RWPE1 (cell line): Measurements from ENCODE around the gene THSD4.
A peak's percentile ranks its signal among the peaks of the same experiment; 100 is the strongest.

Experiments
- CTCF ChIA-PET: fragments of 350-600 bp; sonication (Branson Sonifier 250); formaldehyde crosslinking; extraction: SDS; loops from one replicate; lab custom pipeline; 2021; lab: Yijun Ruan, JAX
- POLR2A ChIA-PET: fragments of 400-600 bp; formaldehyde crosslinking; extraction: SDS; loops from one replicate; lab custom pipeline; 2020; ENCODE audit warnings: antibody characterized with exemption; ENCODE audit not compliant: low non-redundant PET; lab: Yijun Ruan, JAX
- DNase-seq: peaks from one replicate; pipeline ENCODE4 v3.0.0; 2012; ENCODE audit warnings: low spot score
- H3K27ac ChIP-seq: fragments of 450-650 bp; 2 replicates; pipeline ENCODE4 v1.5.1; 2017
- TF ChIP-seq, protein P1 (sequence below): fragments of 450-650 bp; conservative IDR thresholded peaks from 2 replicates; pipeline ENCODE4 v1.5.1; 2017; ENCODE audit warnings: low read depth, mild to moderate bottlenecking

THSD4 gene

DNA sequence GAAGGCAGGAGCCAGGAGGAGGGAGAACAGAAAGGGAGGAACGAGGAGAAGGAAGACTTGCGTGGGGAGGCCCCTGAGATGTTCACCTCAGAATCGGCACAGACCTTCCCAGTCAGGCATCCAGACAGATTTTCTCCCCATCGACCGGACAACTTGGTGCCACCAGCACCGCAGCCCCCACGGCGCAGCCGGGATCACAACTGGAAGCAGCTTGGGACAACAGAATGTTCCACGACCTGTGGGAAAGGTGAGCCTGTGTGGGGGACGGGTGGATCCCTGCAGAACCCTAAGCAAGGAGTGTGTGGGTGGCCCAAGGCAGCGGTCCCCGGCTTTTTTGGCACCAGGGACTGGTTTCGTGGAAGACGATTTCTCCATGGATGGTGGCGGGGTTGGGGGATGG lies 622.5 kb downstream of the THSD4 start:
- ChIA-PET POLR2A (no interaction called here), CTCF (no interaction called here)
- no peak overlapping the region for H3K27ac ChIP-seq
- TF ChIP-seq, protein P1, sequence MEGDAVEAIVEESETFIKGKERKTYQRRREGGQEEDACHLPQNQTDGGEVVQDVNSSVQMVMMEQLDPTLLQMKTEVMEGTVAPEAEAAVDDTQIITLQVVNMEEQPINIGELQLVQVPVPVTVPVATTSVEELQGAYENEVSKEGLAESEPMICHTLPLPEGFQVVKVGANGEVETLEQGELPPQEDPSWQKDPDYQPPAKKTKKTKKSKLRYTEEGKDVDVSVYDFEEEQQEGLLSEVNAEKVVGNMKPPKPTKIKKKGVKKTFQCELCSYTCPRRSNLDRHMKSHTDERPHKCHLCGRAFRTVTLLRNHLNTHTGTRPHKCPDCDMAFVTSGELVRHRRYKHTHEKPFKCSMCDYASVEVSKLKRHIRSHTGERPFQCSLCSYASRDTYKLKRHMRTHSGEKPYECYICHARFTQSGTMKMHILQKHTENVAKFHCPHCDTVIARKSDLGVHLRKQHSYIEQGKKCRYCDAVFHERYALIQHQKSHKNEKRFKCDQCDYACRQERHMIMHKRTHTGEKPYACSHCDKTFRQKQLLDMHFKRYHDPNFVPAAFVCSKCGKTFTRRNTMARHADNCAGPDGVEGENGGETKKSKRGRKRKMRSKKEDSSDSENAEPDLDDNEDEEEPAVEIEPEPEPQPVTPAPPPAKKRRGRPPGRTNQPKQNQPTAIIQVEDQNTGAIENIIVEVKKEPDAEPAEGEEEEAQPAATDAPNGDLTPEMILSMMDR, result no peak
- no peak for DNase-seq

GRCh38 chr15:71739355-71739754 lies 624.1 kb downstream of the THSD4 start:
- CTCF ChIA-PET, result interaction anchor here (0.9 kb wide), 1 partner anchor 418 kb away, joined by 5 read pairs; no protein-coding TSS in a partner anchor

GRCh38 chr15:71742964-71743363 lies 627.7 kb downstream of the THSD4 start:
- ChIA-PET POLR2A (no interaction called here), CTCF (interaction anchor here (0.6 to 1.6 kb wide), 12 partner anchors 11 to 413 kb away, joined by 3 to 10 read pairs (median 4); no protein-coding TSS in a partner anchor)
- DNase-seq, result no peak
- no peak overlapping the region for H3K27ac ChIP-seq
- TF ChIP-seq, protein P1, result no peak

More at GRCh38 chr15:71739355-71739754, 624.1 kb downstream of the THSD4 start:
- no peak for DNase-seq
- TF ChIP-seq, protein P1, result no peak
- POLR2A ChIA-PET, result no interaction called here
- no peak overlapping the region for H3K27ac ChIP-seq

- no peak overlapping the region for H3K27ac ChIP-seq
- TF ChIP-seq, protein P1, result peak; percentile 91
- CTCF ChIA-PET, result interaction anchor here (0.5 to 1.6 kb wide), 22 partner anchors 9 to 993 kb away, joined by 3 to 11 read pairs (median 4); no protein-coding TSS in a partner anchor
- POLR2A ChIA-PET, result no interaction called here
- DNase-seq, result peak; percentile 55
These were observed 628.7 kb downstream of the THSD4 start for GRCh38 chr15:71743861-71744382.

DNA sequence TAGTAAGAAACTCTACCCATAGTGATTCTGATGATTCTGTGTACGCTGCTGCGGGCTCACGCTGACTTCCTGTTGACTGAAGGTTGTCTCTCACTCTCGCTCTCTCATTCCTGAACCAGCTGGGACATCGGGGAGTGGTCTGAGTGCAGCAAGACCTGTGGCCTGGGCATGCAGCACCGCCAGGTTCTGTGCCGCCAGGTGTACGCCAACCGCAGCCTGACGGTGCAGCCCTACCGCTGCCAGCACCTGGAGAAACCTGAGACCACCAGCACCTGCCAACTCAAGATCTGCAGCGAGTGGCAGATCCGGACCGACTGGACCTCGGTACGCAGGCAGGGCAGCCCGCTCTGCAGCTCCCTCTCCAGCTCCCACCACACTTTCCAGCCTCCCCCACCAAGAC lies 631.4 kb downstream of the THSD4 start:
- ChIA-PET CTCF (interaction anchor here (0.7 to 0.9 kb wide), 3 partner anchors 18 to 244 kb away, joined by 3 to 6 read pairs (median 4); no protein-coding TSS in a partner anchor), POLR2A (no interaction called here)
- TF ChIP-seq, protein P1, result no peak
- peak overlapping the region; percentile 25 for H3K27ac ChIP-seq
- DNase-seq, result peak; percentile 24

GRCh38 chr15:71747128-71748083 lies 632.1 kb downstream of the THSD4 start:
- CTCF ChIA-PET, result interaction anchor here (0.8 to 0.9 kb wide), 2 partner anchors 33 to 243 kb away, joined by 4 to 6 read pairs; no protein-coding TSS in a partner anchor
- TF ChIP-seq, protein P1, result no peak
- peak overlapping the region; percentile 25 for H3K27ac ChIP-seq
- POLR2A ChIA-PET, result no interaction called here
- DNase-seq, result peak; percentile 90
